DMS79 (cell line): ENCODE results near the gene ENC1.

Experiments
- DNase-seq: peaks from one replicate; lab custom pipeline; 2025; lab: John Stamatoyannopoulos, UW

Gene ENC1

GRCh38 chr5:74608736-74609601 is 31.6 kb downstream of the ENC1 start:
- DNase-seq, result no peak

GRCh38 chr5:74605759-74606158 is 34.8 kb downstream of the ENC1 start:
- DNase-seq, result no peak

- no peak for DNase-seq
These were observed 37.2 kb downstream of the ENC1 start for GRCh38 chr5:74603376-74603775.

- DNase-seq, result no peak
These were observed 41.4 kb downstream of the ENC1 start for GRCh38 chr5:74599148-74599547.

GRCh38 chr5:74598731-74599130 is 41.8 kb downstream of the ENC1 start:
- DNase-seq, result peak; percentile 31

- DNase-seq, result no peak
These were observed 43.6 kb downstream of the ENC1 start for GRCh38 chr5:74596927-74597326.

- no peak for DNase-seq
These were observed 45.2 kb downstream of the ENC1 start for GRCh38 chr5:74595143-74595925.

- no peak for DNase-seq
These were observed 46.1 kb downstream of the ENC1 start for GRCh38 chr5:74594137-74595040.

GRCh38 chr5:74589204-74590056 is 51.1 kb downstream of the ENC1 start:
- no peak for DNase-seq

- DNase-seq, result no peak
These were observed 52.1 kb downstream of the ENC1 start for GRCh38 chr5:74588415-74588814.

- no peak for DNase-seq
These were observed 52.6 kb downstream of the ENC1 start for GRCh38 chr5:74587890-74588289.

- no peak for DNase-seq
These were observed 53.2 kb downstream of the ENC1 start for GRCh38 chr5:74587300-74587699.

- no peak for DNase-seq
These were observed 53.7 kb downstream of the ENC1 start for GRCh38 chr5:74586856-74587255.

GRCh38 chr5:74582853-74583252 is 57.7 kb downstream of the ENC1 start:
- no peak for DNase-seq

GRCh38 chr5:74581988-74582365 is 58.6 kb downstream of the ENC1 start:
- DNase-seq, result no peak

GRCh38 chr5:74580729-74581109 is 59.8 kb downstream of the ENC1 start:
- DNase-seq, result no peak

GRCh38 chr5:74579215-74579614 is 61.3 kb downstream of the ENC1 start:
- no peak for DNase-seq

GRCh38 chr5:74578356-74579044 is 62.0 kb downstream of the ENC1 start:
- DNase-seq, result no peak
